Measurements from ENCODE around the gene AHCTF1.
A peak's percentile ranks its signal among the peaks of the same experiment; 100 is the strongest.
"Not testable (repeated sequence)": the region's sequence is repeated elsewhere in the genome, so short reads cannot be mapped to it uniquely, and the experiment has no call there.

Gene AHCTF1

DNA sequence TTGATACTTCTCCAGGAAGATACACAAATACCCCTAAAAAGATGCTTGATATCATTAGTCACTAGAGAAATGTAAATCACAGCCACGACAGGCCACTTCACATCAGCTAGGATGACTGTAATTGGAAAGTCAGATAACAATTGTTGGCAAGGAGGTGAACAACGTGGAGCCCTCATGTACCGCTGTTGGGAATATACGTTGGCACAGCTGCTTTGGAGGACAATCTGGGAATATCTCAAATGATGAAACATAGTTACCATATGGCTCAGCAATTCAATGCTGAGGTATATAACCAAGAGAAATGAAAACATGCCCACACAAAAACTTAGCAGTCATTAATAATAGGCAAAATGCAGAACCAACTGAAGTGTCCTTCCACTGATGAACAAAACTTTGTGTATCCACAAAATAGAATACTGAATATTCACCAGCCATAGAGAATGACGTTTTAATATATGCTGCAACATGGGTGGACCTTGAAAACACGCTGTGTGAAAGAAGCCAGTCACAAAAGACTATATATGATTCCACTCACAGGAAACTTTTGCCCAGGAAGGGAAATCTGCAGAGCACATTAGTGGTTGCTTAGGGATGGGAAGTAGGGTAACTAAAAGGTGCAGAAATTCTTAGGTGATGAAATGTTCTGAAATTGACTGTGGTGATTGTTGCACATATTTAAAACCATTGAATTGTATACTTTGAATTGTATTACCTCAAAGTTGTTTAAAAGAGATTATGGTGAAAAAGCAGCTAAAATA lies 95.4 kb downstream of the AHCTF1 start:
- DNase-seq, result no peak

DNA sequence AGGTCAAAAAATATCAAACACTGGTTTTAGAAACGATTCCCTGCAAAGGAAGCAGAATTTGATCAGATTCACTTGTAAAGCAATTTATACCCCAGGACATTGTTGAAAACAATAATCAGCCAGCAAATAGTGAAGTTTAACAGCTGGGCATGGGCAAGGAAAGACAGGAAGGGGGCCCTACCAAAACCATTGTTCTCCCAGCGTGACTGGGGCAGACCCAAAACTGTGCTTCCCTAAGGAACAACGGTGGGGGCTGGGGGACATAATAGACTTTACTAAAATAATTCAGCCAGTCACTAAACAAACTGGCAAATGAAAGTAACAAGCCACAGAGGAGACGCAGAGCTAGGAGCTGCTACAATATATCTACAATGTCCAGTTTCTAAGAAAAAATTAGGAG lies 100.2 kb downstream of the AHCTF1 start:
- no peak for DNase-seq

DNA sequence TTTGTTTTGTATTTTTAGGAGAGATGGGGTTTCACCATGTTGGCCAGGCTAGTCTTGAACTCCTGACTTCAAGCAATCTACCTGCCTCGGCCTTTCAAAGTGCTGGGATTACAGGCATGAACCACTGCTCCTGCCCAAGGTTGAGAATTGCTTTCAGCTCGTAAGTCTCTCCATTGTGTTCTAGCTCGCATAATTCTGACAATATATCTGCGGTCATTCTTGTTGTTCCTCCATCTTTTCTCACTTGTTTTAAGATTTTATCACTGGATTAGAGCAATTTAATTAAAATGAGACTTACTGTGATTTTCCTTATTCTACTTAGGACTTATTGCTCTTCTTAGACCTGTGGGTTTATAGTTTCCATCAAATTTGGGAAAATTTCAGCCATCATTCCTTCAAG lies 102.9 kb downstream of the AHCTF1 start:
- DNase-seq, result no peak

DNA sequence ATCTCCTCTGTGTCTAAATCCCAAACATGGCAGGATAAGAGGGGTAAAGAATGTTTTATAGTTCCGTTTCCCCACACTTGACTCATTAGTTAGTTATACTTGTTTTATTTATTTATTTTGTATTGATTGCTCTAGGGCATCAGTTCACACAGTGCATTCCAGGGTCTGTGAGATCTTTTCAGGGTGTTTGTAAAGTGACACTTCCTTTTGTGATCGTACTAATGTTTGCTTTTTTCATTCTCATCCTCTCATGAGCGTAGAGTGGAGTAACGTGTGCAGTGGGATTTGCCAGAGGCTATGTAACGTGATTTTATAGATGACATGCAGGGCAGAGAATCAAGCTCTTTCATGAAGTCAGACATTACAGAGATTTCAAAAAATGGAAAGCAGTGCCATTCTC lies 104.4 kb downstream of the AHCTF1 start:
- no peak for DNase-seq

DNA sequence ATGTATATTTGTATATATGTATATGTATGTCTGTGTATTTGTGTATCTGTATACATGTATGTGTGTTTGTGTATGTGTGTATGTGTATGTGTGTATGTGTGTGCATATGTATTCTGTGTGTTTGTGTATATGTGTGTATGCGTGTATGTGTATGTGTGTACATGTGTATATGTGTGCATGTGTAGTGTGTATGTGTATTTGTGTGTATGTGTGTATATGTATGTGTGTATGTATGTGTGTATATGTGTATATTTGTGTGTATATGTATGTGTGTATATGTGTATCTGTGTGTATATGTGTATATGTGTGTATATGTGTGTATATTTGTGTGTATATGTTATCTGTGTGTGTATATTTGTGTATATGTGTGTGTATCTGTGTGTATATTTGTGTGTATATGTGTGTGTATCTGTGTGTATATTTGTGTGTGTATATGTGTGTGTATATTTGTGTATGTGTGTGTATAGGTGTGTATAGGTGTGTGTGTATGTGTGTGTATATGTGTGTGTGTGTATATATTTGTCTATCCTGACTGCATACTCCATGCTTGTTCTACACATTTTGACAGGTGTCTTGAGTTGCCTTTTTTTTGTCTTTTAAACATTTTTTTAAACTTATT lies 106.1 kb downstream of the AHCTF1 start:
- DNase-seq, result no peak

- no peak for DNase-seq
These were observed 107.2 kb downstream of the AHCTF1 start for GRCh38 chr1:246824541-246824940.

- not testable (repeated sequence) for DNase-seq
These were observed 109.6 kb downstream of the AHCTF1 start for GRCh38 chr1:246822154-246822553.

- DNase-seq, result no peak
These were observed 111.1 kb downstream of the AHCTF1 start for GRCh38 chr1:246820666-246821065.

DNA sequence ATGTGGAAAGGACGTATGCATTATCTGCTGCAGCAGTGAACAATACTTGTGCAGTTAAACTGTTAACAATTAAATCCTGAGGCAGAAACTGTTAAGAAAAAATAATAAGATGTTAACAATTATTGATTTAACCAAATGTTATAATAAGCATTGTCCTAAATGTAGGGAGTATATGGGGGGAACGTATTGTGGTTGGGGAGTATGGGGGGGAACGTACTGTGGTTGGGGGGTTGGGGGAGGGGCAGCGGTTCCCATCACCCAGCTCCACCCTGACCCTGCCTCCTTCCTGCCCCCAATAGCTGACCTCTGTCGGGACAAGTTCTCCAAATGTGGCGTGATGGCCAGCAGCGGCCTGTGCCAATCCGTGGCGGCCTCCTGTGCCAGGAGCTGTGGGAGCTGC lies 114.0 kb downstream of the AHCTF1 start:
- DNase-seq, result peak; percentile 7

GRCh38 chr1:246815693-246816270 lies 116.0 kb downstream of the AHCTF1 start:
- DNase-seq, result no peak

DNA sequence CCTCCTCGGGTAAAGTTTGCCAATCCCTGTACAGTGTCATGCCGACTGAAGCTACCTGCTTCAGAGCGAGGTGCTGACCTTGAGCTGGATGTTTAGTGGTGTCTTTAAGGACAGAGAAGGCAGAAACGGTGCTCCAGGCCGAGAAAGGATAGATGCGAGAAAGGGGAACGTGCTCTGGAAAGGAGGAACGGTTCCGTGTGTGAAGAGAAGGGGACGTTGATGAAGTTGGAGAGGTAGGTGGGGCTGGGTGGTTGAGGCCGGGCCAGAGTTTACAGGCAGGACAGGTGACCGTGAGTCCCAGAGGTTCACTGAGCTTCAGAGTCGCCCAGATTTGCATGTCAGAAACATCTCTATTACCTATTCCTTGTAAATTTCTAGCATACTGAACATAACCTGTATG lies 116.9 kb downstream of the AHCTF1 start:
- no peak for DNase-seq

DNA sequence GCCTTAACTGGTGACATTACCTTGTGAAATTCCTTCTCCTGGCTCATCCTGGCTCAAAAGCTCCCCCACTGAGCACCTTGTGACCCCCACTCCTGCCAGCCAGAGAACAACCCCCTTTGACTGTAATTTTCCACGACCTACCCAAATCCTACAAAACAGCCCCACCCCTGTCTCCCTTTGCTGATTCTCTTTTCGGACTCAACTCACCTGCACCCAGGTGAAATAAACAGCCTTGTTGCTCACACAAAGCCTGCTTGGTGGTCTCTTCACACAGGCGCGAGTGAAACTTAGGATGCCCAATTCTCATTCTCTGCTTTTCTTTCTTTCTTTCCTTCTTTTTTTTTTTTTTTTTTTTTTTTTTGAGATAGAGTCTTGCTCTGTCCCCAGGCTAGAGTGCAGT lies 118.4 kb downstream of the AHCTF1 start:
- not testable (repeated sequence) for DNase-seq

DNA sequence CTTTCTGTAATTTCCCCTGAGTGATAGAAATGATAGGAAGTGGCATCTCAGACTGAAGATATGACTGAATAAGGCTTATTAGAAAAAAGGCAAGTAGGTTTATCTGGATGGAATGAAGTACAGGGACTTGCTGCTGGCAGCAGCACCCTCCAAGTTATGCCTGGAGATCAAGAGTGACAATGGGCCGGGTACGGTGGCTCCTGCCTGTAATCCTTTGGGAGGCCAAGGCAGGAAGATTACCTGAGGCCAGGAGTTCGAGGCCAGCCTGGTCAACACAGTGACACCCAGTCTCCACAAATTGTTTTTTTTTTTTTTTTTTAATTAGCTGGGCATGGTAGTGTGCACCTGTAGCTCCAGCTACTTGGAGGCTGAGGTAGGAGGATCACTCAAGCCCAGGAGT lies 119.8 kb downstream of the AHCTF1 start:
- DNase-seq, result no peak

GRCh38 chr1:246809473-246809872 lies 122.3 kb downstream of the AHCTF1 start:
- DNase-seq, result no peak

DNA sequence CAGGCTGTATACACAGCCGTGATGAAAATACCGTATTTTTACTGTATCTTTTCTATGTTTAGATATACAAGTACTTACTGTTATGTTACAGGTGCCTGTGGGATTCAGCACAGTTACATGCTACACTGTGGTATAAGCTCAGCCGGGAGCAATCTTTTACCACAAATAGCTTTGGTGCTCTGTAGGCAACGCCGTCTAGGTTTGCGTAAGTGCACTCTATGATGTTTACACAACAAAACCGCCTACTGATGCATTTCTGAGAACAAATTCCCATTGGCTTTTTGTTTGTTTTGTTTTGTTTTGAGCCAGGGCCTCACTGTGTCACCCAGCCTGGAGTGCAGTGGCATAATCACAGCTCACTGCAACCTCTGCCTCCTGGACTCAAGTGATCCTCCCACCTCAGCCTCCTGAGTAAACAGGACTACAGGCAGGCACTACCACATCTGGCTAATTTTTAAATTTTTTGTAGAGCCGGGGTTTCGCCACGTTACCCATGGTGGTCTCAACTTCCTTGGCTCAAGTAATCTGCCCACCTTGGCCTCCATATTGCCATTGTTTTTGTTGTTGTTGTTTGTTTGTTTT lies 126.5 kb downstream of the AHCTF1 start:
- DNase-seq, result no peak

GRCh38 chr1:246803883-246804282 lies 127.9 kb downstream of the AHCTF1 start:
- DNase-seq, result no peak

DNA sequence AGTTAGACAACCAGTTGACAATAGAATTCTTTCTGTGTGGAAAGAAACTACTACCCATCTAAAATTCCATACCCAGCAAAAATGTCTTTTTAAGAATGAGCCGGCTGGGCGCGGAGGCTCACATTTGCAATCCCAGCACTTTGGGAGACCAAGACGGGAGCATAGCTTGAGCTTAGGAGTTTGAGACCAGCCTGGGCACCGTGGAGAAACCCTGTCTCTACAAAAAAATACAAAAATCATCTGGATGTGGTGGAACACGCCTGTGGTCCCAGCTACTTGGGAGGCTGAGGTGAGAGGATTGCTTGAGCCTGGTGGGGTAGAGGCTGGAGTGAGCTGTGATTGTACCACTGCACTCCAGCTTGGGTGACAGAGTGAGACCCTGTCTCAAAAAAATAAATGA lies 128.4 kb downstream of the AHCTF1 start:
- DNase-seq, result no peak

DNA sequence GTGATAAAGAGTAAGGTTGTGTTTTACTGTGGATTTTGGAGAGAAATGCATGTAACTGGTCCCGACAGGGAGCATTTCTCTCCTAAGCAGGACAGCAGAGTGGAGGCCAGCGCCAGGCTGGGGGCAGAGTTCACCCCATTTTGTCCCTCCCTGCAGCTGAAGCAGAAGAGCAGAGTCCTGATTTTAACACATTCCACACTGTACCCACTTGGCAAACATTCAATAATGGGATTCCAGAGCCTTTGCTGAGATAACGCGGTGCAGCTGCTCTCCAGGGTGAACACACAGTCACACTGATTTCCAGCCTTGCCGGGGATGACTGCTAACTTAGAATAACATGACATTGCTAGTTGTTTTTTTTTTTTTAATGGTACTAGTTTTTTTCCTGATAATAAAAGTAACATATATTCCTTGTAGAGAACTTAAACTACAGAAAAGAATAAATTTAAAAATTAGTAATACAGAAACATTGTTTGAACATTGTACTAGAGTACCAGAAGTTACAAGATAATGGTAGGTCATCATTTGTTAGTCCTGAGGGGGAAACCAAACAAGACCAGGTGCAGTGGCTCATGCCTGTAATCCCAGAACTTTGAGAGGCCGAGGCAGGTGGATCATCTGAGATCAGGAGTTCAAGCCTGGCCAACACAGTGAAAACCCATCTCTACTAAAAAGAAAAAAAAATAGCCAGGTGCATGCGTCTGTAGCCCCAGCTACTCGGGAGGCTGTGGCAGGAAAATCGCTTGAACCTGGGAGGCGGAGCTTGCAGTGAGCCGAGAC lies 130.3 kb downstream of the AHCTF1 start:
- no peak for DNase-seq

DNA sequence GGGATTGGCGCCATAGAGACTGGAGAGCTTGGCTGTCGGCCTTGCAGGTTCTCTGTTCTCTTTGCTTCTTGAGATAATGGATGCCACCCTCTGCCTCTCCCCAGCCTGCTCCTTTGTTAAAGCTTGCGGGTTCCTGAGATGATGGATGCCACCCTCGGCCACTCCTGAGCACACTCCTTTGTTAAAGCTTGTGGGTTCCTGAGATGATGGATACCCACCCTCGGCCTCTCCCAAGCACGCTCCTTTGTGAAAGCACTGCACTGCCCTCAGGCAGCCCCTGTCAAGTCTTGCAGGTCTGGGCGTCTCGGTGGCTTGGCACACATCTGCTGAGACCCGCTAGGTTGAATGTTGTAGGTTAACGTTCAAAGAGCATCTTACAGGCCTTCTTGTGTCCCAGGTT lies 131.0 kb downstream of the AHCTF1 start:
- no peak for DNase-seq

DNA sequence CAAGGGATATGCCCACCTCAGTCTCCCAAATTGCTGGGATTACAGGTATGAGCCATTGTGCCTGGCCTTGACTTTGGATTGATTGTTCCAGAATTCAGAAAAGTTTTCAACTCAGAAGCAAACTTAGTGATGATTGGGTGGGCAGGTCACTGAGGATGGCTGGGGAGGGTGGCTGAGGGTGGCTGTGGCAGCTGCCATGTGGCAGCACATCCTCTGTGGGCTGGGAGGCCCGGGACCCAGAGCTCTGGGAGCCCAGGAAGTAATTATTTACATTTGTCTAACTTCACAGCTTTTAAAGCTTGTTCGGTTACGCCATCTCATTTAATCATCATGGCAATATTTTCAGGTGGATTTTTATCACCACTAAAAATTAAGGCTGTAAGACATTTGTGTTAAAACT lies 131.4 kb downstream of the AHCTF1 start:
- DNase-seq, result no peak

DNA sequence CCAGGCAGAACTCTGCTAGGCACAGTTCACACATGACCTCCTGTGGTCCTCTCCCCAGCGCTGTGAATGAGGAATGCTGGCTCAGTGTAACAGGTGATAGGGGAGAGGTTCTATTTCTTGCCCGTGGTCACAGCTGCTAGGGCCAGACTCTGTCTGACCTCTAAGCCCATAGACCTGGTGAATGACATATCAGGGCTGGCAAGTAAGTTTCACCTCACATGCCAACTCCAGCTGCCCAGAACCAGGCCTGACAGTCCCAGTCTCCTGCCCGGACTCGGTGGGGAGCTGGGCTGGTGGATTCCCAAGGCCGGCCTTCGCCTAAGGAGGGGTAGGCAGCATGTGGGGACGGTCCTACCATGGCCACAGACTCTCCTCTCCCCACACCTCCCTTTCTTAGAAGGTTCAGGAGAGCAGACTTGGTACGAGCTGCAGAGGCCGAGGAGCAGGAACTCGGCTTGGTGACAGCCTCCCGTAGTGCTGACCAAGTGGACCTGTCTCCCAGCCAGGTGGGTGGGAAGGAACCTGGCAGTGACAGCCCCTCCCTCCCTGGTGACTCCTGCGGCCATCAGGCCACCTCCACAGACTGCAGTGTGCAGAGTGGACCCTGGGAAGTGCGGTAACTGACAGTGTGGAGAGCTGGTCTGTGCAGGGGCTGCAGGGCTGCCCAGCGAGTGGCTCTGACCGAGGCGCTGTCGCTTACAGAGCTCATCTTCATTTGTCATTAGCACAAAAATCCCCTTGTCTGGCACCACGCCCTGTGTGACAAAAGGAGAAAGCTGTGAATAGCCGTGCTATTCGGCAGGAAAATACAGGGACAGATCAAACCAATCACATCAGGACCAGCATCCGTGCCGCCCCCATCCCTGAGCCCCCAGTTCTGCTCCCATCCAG lies 132.9 kb downstream of the AHCTF1 start:
- no peak for DNase-seq

DNA sequence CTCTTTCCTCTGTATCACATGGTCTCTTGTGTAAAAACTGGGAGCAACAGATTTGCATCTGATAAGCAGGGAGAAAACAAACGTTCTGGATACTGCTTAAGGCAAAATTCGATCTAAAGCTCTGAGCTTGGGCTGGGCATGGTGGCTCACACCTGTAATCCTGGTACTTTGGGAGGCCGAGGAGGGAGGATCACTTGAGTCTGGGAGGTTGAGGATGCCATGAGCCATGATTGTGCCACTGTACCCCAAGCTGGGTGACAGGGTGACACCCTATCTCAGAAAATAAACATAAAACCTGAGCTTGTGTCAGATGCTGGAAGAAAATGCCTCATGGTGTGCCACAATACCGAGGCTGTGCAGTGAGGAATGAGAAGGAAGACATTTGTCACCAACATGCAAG lies 133.6 kb downstream of the AHCTF1 start:
- DNase-seq, result no peak
